Hepatocyte (in vitro differentiated cells): ENCODE measurements around the gene ANO3. TPM values are rescaled to one million over a fixed set of nuclear protein-coding genes. Genes with fewer than 3 reads are reported as not detected.

Experiments
- DNase-seq: peaks from one replicate; pipeline ENCODE4 v3.0.0-alpha.2; 2016; ENCODE audit warnings: low spot score
- H2AFZ ChIP-seq: fragments of 200-600 bp; sonication (generic); 2 replicates; pipeline ENCODE4 v1.6.0; 2016; ENCODE audit warnings: antibody characterized with exemption, mild to moderate bottlenecking
- H3K27ac ChIP-seq: fragments of 200-600 bp; sonication (generic); 2 replicates; pipeline ENCODE4 v1.5.1; 2016; ENCODE audit warnings: mild to moderate bottlenecking
- H3K27me3 ChIP-seq: fragments of 200-600 bp; sonication (generic); 2 replicates; pipeline ENCODE4 v1.6.1; 2016
- H3K36me3 ChIP-seq: fragments of 200-600 bp; sonication (generic); replicated peaks from 2 replicates; pipeline ENCODE4 v1.5.1; 2016; ENCODE audit warnings: low read depth; ENCODE audit not compliant: insufficient read depth
- H3K4me1 ChIP-seq: fragments of 200-600 bp; sonication (generic); 2 replicates; pipeline ENCODE4 v1.5.1; 2016; ENCODE audit warnings: mild to moderate bottlenecking, moderate library complexity; ENCODE audit not compliant: insufficient read depth
- H3K4me2 ChIP-seq: fragments of 200-600 bp; sonication (generic); 2 replicates; pipeline ENCODE4 v1.6.0; 2016
- H3K4me3 ChIP-seq: fragments of 200-600 bp; sonication (generic); 2 replicates; pipeline ENCODE4 v1.5.1; 2016; ENCODE audit warnings: mild to moderate bottlenecking
- H3K79me2 ChIP-seq: fragments of 200-600 bp; sonication (generic); 2 replicates; pipeline ENCODE4 v1.6.0; 2017; ENCODE audit warnings: mild to moderate bottlenecking
- H3K9me2 ChIP-seq: fragments of 200-600 bp; sonication (generic); replicated peaks from 2 replicates; pipeline ENCODE4 v1.6.0; 2017; ENCODE audit warnings: mild to moderate bottlenecking; ENCODE audit not compliant: insufficient read depth
- H3K9me3 ChIP-seq: fragments of 200-600 bp; sonication (generic); 2 replicates; pipeline ENCODE4 v1.5.1; 2016; ENCODE audit warnings: low read depth, mild to moderate bottlenecking
- H4K20me1 ChIP-seq: fragments of 200-600 bp; sonication (generic); 2 replicates; pipeline ENCODE4 v1.6.0; 2016; ENCODE audit warnings: mild to moderate bottlenecking; ENCODE audit not compliant: insufficient read depth, poor library complexity, severe bottlenecking
- CTCF ChIP-seq: fragments of 200-600 bp; sonication (generic); IDR thresholded peaks from 2 replicates; pipeline ENCODE4 v1.5.1; 2016; ENCODE audit warnings: antibody characterized with exemption, mild to moderate bottlenecking; ENCODE audit not compliant: poor library complexity
- EZH2 ChIP-seq: fragments of 200-600 bp; sonication (generic); IDR thresholded peaks from 2 replicates; pipeline ENCODE4 v1.6.1; 2016; ENCODE audit warnings: antibody characterized with exemption, mild to moderate bottlenecking, borderline replicate concordance
- EZH2phosphoT487 ChIP-seq: fragments of 200-600 bp; sonication (generic); IDR thresholded peaks from one replicate; pipeline ENCODE4 v1.6.1; 2018; ENCODE audit warnings: antibody characterized with exemption, mild to moderate bottlenecking, low read depth, moderate library complexity; ENCODE audit not compliant: unreplicated experiment, severe bottlenecking
- WGBS: methylation state at CpG from one replicate; pipeline ENCODE4 v1.1.6; 2016; ENCODE audit warnings: low lambda C conversion rate; ENCODE audit errors: missing lambda C conversion rate; 5-methylcytosine and 5-hydroxymethylcytosine counted together
- polyA plus RNA-seq: library from polyadenylated mRNA; unstranded; fragments of >200 nt; fragmentation: Nextera tagmentation; extraction: Ambion mirVana; gene quantifications from 2 replicates; pipeline ENCODE4 v1.2.1, GENCODE V29; 2016
- total RNA-seq: library from RNA; depleted of rRNA; stranded (reverse); fragments of >200 nt; gene quantifications from 2 replicates; pipeline ENCODE4 v1.2.3, GENCODE V29; 2014

ANO3 gene
- total and polyA plus RNA-seq, 2 experiments from 2014 or later, result 0.17 TPM; not detected in 1

DNA sequence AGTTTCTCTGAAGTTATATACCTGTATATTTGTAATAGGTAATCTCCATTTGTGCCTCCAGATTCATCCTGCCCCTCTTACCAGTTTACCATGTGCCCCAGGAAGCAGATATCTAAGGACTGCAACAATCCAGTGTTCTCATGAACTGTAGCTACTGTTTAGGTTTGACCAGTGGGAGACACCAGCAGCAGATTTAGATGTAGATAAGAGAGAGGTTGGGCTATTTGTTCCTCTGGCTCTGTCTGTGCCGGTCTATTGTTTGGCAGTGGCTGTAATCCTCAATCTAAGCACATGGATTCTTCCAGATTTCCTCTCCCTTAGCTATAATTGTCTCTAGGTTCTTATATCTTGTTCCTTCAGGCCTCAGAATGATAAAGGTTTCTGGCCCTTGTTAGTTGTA lies 88.4 kb downstream of the ANO3 start:
- H4K20me1 ChIP-seq, result no peaks in the 10 kb centered on the region
- no peaks in the 10 kb centered on the region for H3K9me2 ChIP-seq
- no peak for TF ChIP-seq EZH2
- TF ChIP-seq EZH2phosphoT487, result no peak
- no peak for TF ChIP-seq CTCF
- H3K4me2 ChIP-seq, result no peak overlapping the region
- WGBS, result 14% methylated on average over 1 of the region's 1 CpG
- no peak overlapping the region for H2AFZ ChIP-seq
- no peak overlapping the region for H3K4me3 ChIP-seq
- H3K27ac ChIP-seq, result no peak overlapping the region
- no peaks in the 10 kb centered on the region for H3K27me3 ChIP-seq
- DNase-seq, result no peak
- no peaks in the 10 kb centered on the region for H3K9me3 ChIP-seq
- no peaks in the 10 kb centered on the region for H3K4me1 ChIP-seq
- no peaks in the 10 kb centered on the region for H3K79me2 ChIP-seq
- no peaks in the 10 kb centered on the region for H3K36me3 ChIP-seq

GRCh38 chr11:26424255-26424654 lies 92.3 kb downstream of the ANO3 start:
- Histone ChIP-seq H2AFZ (no peak overlapping the region), H3K4me1 (no peaks in the 10 kb centered on the region), H3K4me2 (no peak overlapping the region), H3K9me2 (no peaks in the 10 kb centered on the region), H3K36me3 (no peaks in the 10 kb centered on the region), H3K9me3 (no peaks in the 10 kb centered on the region), H3K27ac (no peak overlapping the region), H3K4me3 (no peak overlapping the region), H3K27me3 (no peaks in the 10 kb centered on the region), H3K79me2 (no peaks in the 10 kb centered on the region), H4K20me1 (no peaks in the 10 kb centered on the region)
- no peak for DNase-seq
- TF ChIP-seq CTCF, result no peak
- no peak for TF ChIP-seq EZH2phosphoT487
- TF ChIP-seq EZH2, result no peak
- WGBS, result 0% methylated on average over 1 of the region's 1 CpG

DNA sequence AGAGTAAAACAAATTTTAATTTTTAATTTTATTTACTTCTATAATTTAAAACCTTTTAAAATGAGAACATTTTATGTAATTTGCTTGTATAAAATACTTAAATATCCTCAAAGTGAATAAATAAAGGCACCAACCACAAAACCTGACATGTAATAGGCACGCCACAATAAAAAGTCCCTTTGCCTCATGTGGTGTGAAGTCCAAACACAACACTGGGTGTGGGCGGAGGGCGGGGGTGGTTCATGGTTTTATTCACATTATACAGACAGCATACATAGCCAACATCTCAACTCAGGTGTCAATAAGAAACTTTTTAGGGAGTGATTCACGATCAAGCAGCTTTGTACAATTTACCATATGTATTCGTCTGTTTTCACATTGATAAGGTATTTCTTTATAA lies 107.9 kb downstream of the ANO3 start:
- H3K36me3 ChIP-seq, result no peaks in the 10 kb centered on the region
- WGBS, result 93% methylated on average over 5 of the region's 5 CpGs
- no peak for DNase-seq
- TF ChIP-seq EZH2phosphoT487 (no peak), CTCF (no peak), EZH2 (no peak)
- no peak overlapping the region for H3K4me3 ChIP-seq
- H3K4me1 ChIP-seq, result no peaks in the 10 kb centered on the region
- H2AFZ ChIP-seq, result no peak overlapping the region
- H3K27me3 ChIP-seq, result no peaks in the 10 kb centered on the region
- no peaks in the 10 kb centered on the region for H3K9me3 ChIP-seq
- H3K9me2 ChIP-seq, result no peaks in the 10 kb centered on the region
- no peak overlapping the region for H3K27ac ChIP-seq
- no peak overlapping the region for H3K4me2 ChIP-seq
- no peaks in the 10 kb centered on the region for H4K20me1 ChIP-seq
- H3K79me2 ChIP-seq, result no peaks in the 10 kb centered on the region

- Histone ChIP-seq H3K9me2 (no peaks in the 10 kb centered on the region), H2AFZ (no peak overlapping the region), H3K4me1 (no peaks in the 10 kb centered on the region), H4K20me1 (no peaks in the 10 kb centered on the region), H3K27me3 (no peaks in the 10 kb centered on the region), H3K9me3 (no peaks in the 10 kb centered on the region), H3K79me2 (no peaks in the 10 kb centered on the region), H3K27ac (no peak overlapping the region), H3K4me2 (no peak overlapping the region), H3K4me3 (no peak overlapping the region), H3K36me3 (no peaks in the 10 kb centered on the region)
- DNase-seq, result no peak
- WGBS, result 73% methylated on average over 2 of the region's 2 CpGs
- TF ChIP-seq EZH2phosphoT487 (no peak), CTCF (no peak), EZH2 (no peak)
Measured at GRCh38 chr11:26442131-26442530, 110.2 kb downstream of the ANO3 start.
